Measurements from ENCODE around the gene KRR1. TPM values are rescaled to one million over a fixed set of nuclear protein-coding genes. Genes with fewer than 3 reads are reported as not detected.

Gene KRR1
- total RNA-seq, 4 donors from 2014 or later = 16.5 to 34.7 (median 22.2) TPM

- no peak for DNase-seq (ENCODE audit: low spot score in 2 of 2)
- H3K4me3 ChIP-seq = peak overlapping the region; percentile 30 to 48 (median 40)
- H3K27me3 ChIP-seq = no peaks in the 10 kb centered on the region
- peaks cover 0 to 15% (median 5%) of the 10 kb centered on the region in 4 donors for H3K4me1 ChIP-seq
- H3K27ac ChIP-seq = peak overlapping the region; percentile 21 to 79 (median 72)
- no peaks in the 10 kb centered on the region for H3K36me3 ChIP-seq
- 7 to 11% methylated on average over 2 of the region's 2 CpGs for WGBS, 2 donors
- no peaks in the 10 kb centered on the region for H3K9me3 ChIP-seq
- TF ChIP-seq CTCF (IDR thresholded peaks at IDR 0.05) (peak in 1 of 5 experiments; percentile 8), POLR2A (IDR thresholded peaks at IDR 0.05) (no peak)
These were observed 31.4 kb downstream of the KRR1 start for GRCh38 chr12:75479963-75480461.

DNA sequence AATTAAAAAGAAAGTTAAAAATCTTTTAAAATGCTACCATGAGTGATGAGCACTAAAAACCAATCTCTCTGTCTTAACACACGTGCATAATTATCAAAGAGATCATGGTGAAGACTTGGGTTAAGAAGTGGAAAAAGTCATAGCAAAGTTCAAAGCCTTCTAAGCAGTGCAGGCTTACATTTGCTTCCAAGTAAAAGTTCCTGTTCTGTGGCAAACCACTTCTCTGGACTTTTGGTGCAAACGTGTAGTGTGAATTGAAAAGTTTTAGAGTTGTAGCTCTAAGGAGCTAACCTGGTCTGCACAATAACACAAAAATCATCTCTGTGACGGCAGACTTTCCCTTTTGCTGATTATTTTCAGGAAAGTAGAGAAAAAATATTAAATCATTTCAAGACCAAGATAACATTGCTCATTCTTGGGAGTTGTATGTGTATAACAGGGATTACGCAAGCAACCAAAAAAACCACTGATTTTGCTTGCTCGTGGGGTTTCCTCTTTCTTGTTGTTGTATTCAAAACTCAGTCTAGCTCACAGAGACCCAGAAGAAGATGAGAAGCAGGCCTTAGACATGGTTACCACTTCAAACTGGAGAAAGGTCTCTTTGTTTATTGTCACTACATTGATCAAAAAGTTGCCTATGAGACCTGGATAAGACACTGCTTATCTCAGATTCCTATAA is 33.2 kb downstream of the KRR1 start:
- Histone ChIP-seq H3K9me3 (no peaks in the 10 kb centered on the region), H3K4me1 (peaks cover 0 to 15% (median 5%) of the 10 kb centered on the region in 4 donors), H3K36me3 (no peaks in the 10 kb centered on the region), H3K27me3 (no peaks in the 10 kb centered on the region), H3K4me3 (no peak overlapping the region), H3K27ac (peak overlapping the region in 3 of 4 donors; percentile 7 to 69 (median 39))
- DNase-seq (ENCODE audit: low spot score in 2 of 2) = no peak
- 59 to 62% methylated on average over 5 of the region's 5 CpGs for WGBS, 2 donors
- TF ChIP-seq EP300 (IDR thresholded peaks at IDR 0.05) = peak in 1 of 2 donors; percentile 54
- no peak for TF ChIP-seq CTCF (IDR thresholded peaks at IDR 0.05)

GRCh38 chr12:75477137-75477536 is 34.3 kb downstream of the KRR1 start:
- 80 to 88% methylated on average over 2 of the region's 2 CpGs for WGBS, 2 donors
- H3K9me3 ChIP-seq = no peaks in the 10 kb centered on the region

GRCh38 chr12:75476071-75476470 is 35.3 kb downstream of the KRR1 start:
- H3K9me3 ChIP-seq = no peaks in the 10 kb centered on the region
- H3K27ac ChIP-seq = no peak overlapping the region
- 88 to 100% methylated on average over 1 of the region's 1 CpG for WGBS, 2 donors
- no peaks in the 10 kb centered on the region for H3K36me3 ChIP-seq
- no peak overlapping the region for H3K4me3 ChIP-seq
- no peak for DNase-seq (ENCODE audit: low spot score in 2 of 2)
- TF ChIP-seq CTCF (IDR thresholded peaks at IDR 0.05) (no peak), EP300 (IDR thresholded peaks at IDR 0.05) (no peak), POLR2A (IDR thresholded peaks at IDR 0.05) (no peak)
- no peaks in the 10 kb centered on the region for H3K27me3 ChIP-seq
- peaks cover 0 to 8% (median 4%) of the 10 kb centered on the region in 4 donors for H3K4me1 ChIP-seq

More at GRCh38 chr12:75477137-75477536, 34.3 kb downstream of the KRR1 start:
- TF ChIP-seq POLR2A (IDR thresholded peaks at IDR 0.05) = no peak
- TF ChIP-seq EP300 (IDR thresholded peaks at IDR 0.05) = no peak
- no peak for TF ChIP-seq CTCF (IDR thresholded peaks at IDR 0.05)
- H3K4me3 ChIP-seq = no peak overlapping the region
- peaks cover 0 to 15% (median 7%) of the 10 kb centered on the region in 4 donors for H3K4me1 ChIP-seq
- H3K27me3 ChIP-seq = no peaks in the 10 kb centered on the region
- H3K36me3 ChIP-seq = no peaks in the 10 kb centered on the region
- no peak for DNase-seq (ENCODE audit: low spot score in 2 of 2)
- no peak overlapping the region for H3K27ac ChIP-seq

DNA sequence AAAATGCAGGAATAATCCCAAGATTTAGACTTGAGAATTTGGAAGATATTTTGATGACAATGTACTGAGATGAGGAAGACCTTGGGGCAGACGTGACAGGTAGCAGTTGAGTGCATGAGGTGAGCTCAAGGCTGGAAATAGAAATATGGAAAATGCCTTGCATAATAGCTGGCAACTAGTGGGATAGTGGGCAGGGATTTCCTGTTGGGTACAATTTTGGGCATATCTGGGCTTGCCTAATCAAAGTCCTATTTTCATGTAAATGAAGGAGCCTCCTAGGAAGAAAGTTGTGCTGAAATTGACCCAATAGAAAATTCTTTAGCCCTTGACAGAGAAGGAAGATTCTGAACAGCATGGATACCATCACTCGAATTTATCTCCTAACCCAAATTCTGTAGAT is 37.3 kb downstream of the KRR1 start:
- no peaks in the 10 kb centered on the region for H3K9me3 ChIP-seq
- no peaks in the 10 kb centered on the region for H3K36me3 ChIP-seq
- TF ChIP-seq POLR2A (IDR thresholded peaks at IDR 0.05) (no peak), CTCF (IDR thresholded peaks at IDR 0.05) (no peak), EP300 (IDR thresholded peaks at IDR 0.05) (no peak)
- no peak overlapping the region for H3K4me3 ChIP-seq
- peaks cover 0 to 4% (median 0%) of the 10 kb centered on the region in 4 donors for H3K4me1 ChIP-seq
- 74 to 79% methylated on average over 2 of the region's 2 CpGs for WGBS, 2 donors
- DNase-seq (ENCODE audit: low spot score in 2 of 2) = no peak
- no peak overlapping the region for H3K27ac ChIP-seq
- H3K27me3 ChIP-seq = no peaks in the 10 kb centered on the region
